Peyer's patch (tissue), 4 donors: Measurements from ENCODE around the gene ZMIZ1. TPM values are rescaled to one million over a fixed set of nuclear protein-coding genes. Genes with fewer than 3 reads are reported as not detected.

Experiments used
- DNase-seq, 3 donors: peaks; one replicate each; pipeline ENCODE4 v3.0.0-alpha.2; 2017 to 2019
- H3K27ac ChIP-seq, 4 donors: fragments of 200-600 bp; sonication (generic); one replicate each; pipeline ENCODE4 v1.5.1; 2016 to 2019
- H3K27me3 ChIP-seq, 2 donors: fragments of 200-600 bp; sonication (generic); one replicate each; pipeline ENCODE4 v1.5.1; 2019
- H3K36me3 ChIP-seq, 3 donors: fragments of 200-600 bp; sonication (generic); one replicate each; pipeline ENCODE4 v1.5.1; 2016 to 2019
- H3K4me1 ChIP-seq, 4 donors: fragments of 200-600 bp; sonication (generic); one replicate each; pipeline ENCODE4 v1.5.1; 2016 to 2019
- H3K4me3 ChIP-seq, 4 donors: fragments of 200-600 bp; sonication (generic); 1 replicate in 3 of 4; 2 replicates in 1 of 4; pipeline ENCODE4 v1.5.1; 2016 to 2019; ENCODE audit warnings: mild to moderate bottlenecking in 1 of 4
- H3K9me3 ChIP-seq, 4 donors: fragments of 200-600 bp; sonication (generic); one replicate each; pipeline ENCODE4 v1.5.1; 2016 to 2019; ENCODE audit warnings: mild to moderate bottlenecking in 1 of 4
- POLR2A ChIP-seq, 2 donors: fragments of 450-650 bp; IDR thresholded peaks; one replicate each; pipeline ENCODE4 v1.5.1; 2017; ENCODE audit warnings: antibody characterized with exemption in 2 of 2, mild to moderate bottlenecking in 2 of 2, moderate library complexity in 2 of 2
- total RNA-seq, 4 donors: library from RNA; depleted of rRNA; stranded (reverse); fragments of >200 nt; gene quantifications; one replicate each; pipeline ENCODE4 v1.1.0, GENCODE V29; 2016
- TF ChIP-seq, protein P1 (sequence below), 6 experiments: fragments of 450-650 bp in 4 of 6; fragments of 200-600 bp in 2 of 6; sonication (generic) in 1 of 6; IDR thresholded peaks; one replicate each; pipeline ENCODE4 v1.5.1; 2017 to 2019; ENCODE audit warnings: antibody characterized with exemption in 6 of 6, mild to moderate bottlenecking in 3 of 6, moderate library complexity in 1 of 6

Gene ZMIZ1
- total RNA-seq, 4 donors from 2014 or later, result 40.4 to 86.7 (median 73.2) TPM

DNA sequence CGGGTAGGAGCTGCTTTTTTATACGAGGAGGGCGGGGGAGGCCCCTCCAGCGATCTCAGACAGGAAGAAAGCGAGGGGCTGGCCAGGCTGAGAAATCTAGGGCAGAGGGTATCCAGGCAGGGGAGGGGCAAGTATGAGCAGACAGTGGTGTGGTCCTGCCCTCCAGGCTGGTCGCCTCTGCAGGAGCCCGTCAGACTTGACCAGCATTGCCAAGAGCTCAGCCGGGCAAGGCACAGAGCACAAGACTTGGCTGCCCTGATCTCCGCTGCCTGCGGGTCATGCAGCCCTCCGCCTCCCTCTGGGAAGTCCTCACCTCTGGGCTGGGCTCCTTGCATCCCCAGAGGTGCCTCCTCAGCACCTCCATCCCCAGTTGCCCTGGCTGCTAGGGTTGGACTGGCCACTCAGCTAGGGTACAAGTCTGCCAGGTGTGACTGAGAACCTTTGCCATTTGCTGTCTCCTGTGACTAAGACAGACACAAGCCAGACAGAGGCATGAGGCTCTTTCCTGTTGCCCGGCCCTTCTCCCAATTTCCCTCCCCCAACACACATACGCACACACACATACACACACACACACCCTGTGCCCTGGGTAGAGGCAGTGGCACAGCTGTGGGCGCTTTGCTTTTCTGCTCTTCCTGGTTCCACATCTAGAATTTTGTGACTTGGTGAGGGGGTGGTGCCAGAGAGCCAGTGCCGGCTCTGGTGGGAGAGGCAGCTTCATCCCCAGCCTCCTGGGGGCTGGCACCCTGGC lies 219.4 kb downstream of the ZMIZ1 start:
- Histone ChIP-seq H3K4me1 (peaks cover 0 to 49% (median 32%) of the 10 kb centered on the region in 4 donors), H3K27ac (peak overlapping the region in 2 of 4 donors; percentile 4 to 33), H3K36me3 (peaks cover 0 to 87% (median 0%) of the 10 kb centered on the region in 3 donors)

DNA sequence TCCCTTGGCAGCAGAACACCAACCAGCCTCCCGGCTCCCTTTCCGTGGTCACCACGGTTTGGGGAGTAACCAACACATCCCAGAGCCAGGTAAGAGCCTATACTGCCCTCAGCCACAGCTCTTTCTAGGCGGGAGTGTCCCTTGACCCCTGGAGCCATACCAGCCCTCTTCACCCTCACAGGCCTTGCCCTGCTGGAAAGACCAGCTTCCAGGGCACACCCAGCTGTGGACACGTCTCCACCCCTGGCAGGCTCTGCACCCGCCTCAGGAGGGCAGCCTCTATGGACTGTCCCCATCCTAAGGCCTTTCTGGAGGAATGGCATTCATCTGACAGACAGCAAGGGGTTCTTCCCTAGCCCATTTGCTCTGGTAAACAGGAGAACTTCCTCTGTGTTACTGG lies 221.0 kb downstream of the ZMIZ1 start:
- Histone ChIP-seq H3K27ac (no peak overlapping the region), H3K9me3 (no peaks in the 10 kb centered on the region), H3K27me3 (no peaks in the 10 kb centered on the region), H3K4me1 (peaks cover 0 to 36% (median 29%) of the 10 kb centered on the region in 4 donors), H3K36me3 (peaks cover 0 to 92% (median 0%) of the 10 kb centered on the region in 3 donors), H3K4me3 (no peak overlapping the region)
- no peak for TF ChIP-seq POLR2A (IDR thresholded peaks at IDR 0.05)
- TF ChIP-seq, protein P1, sequence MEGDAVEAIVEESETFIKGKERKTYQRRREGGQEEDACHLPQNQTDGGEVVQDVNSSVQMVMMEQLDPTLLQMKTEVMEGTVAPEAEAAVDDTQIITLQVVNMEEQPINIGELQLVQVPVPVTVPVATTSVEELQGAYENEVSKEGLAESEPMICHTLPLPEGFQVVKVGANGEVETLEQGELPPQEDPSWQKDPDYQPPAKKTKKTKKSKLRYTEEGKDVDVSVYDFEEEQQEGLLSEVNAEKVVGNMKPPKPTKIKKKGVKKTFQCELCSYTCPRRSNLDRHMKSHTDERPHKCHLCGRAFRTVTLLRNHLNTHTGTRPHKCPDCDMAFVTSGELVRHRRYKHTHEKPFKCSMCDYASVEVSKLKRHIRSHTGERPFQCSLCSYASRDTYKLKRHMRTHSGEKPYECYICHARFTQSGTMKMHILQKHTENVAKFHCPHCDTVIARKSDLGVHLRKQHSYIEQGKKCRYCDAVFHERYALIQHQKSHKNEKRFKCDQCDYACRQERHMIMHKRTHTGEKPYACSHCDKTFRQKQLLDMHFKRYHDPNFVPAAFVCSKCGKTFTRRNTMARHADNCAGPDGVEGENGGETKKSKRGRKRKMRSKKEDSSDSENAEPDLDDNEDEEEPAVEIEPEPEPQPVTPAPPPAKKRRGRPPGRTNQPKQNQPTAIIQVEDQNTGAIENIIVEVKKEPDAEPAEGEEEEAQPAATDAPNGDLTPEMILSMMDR (IDR thresholded peaks at IDR 0.05), result no peak
- DNase-seq, result no peak

More for the DNA sequence above, 219.4 kb downstream of the ZMIZ1 start:
- TF ChIP-seq, protein P1 (IDR thresholded peaks at IDR 0.05), result no peak
- TF ChIP-seq POLR2A (IDR thresholded peaks at IDR 0.05), result no peak
- Histone ChIP-seq H3K4me3 (no peak overlapping the region), H3K27me3 (no peaks in the 10 kb centered on the region), H3K9me3 (no peaks in the 10 kb centered on the region)
- no peak for DNase-seq

DNA sequence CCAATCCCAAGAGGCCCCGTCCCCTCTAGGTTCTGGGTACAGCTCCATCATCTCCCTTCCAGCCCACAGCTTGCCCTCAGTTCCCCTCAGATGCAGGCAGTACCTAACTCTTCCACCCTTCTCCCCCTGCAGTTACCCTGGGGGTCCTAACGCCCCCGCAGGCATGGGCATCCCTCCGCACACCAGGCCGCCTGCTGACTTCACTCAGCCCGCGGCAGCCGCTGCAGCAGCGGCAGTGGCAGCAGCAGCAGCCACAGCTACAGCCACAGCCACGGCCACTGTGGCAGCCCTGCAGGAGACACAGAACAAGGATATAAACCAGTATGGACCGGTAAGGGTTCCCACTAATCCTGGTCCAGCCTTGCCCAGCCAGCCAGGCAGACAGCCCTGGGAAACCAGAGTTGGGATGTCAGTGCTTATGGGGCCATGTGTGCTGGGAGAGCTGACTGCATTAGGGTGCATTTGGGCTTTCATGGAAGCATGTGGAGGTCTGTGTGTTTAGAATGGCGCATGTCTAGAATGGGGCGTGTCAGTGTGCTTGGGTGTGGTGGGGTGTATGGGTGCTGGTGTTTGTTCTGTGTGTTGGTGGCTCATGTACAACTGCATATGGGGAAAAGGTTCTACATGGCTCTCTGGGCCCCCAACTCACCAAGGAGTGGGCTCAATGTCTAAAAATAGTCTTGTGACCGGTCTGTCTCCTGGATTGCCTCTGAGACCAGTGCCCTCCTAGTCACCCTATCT lies 223.4 kb downstream of the ZMIZ1 start:
- no peaks in the 10 kb centered on the region for H3K27me3 ChIP-seq
- no peak overlapping the region for H3K4me3 ChIP-seq
- peaks cover 0 to 27% (median 11%) of the 10 kb centered on the region in 4 donors for H3K4me1 ChIP-seq
- no peak for DNase-seq
- no peak overlapping the region for H3K27ac ChIP-seq
- no peaks in the 10 kb centered on the region for H3K9me3 ChIP-seq
- H3K36me3 ChIP-seq, result peaks cover 0 to 99% (median 0%) of the 10 kb centered on the region in 3 donors
- no peak for TF ChIP-seq POLR2A (IDR thresholded peaks at IDR 0.05)

DNA sequence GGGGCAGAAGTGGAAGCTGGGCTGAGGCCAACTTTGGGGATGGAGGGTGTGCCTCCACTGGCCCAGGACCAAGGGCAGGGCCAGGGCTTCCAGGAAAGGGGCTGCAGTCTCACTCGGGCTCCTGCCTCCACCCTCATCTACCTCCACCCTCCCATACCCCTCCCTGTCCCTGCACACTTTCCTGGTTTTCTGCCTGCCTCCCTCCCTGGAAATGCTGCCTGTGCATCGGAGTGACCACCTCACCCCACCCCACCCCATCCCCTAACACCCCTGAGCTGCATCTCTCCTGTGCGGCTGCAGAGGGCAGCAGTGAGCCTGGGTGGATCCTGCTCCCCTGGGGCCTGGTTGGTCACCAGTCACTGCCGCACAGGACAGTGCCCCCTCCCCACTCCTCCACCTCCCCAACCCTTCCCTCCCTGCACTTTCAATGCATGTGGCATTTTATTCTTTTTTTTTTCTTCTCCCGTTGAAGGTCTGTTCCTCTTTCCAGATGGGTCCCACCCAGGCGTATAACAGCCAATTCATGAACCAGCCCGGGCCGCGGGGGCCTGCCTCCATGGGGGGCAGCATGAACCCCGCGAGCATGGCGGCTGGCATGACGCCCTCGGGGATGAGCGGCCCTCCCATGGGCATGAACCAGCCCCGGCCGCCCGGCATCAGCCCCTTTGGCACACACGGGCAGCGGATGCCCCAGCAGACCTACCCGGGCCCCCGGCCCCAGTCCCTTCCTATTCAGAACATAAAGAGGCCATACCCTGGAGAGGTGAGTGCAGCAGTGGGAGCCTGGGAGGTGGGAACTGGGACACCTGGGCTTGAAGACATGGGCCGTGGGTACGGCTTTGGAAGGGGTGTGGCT lies 224.4 kb downstream of the ZMIZ1 start:
- no peaks in the 10 kb centered on the region for H3K27me3 ChIP-seq
- DNase-seq, result no peak
- TF ChIP-seq, protein P1 (IDR thresholded peaks at IDR 0.05), result peak in 3 of 6 experiments; percentile 10 to 53 (median 33)
- no peak for TF ChIP-seq POLR2A (IDR thresholded peaks at IDR 0.05)
- peaks cover 0 to 27% (median 10%) of the 10 kb centered on the region in 4 donors for H3K4me1 ChIP-seq
- H3K27ac ChIP-seq, result peak overlapping the region in 2 of 4 donors; percentile 49 to 61
- peaks cover 0 to 99% (median 0%) of the 10 kb centered on the region in 3 donors for H3K36me3 ChIP-seq
- H3K9me3 ChIP-seq, result no peaks in the 10 kb centered on the region
- no peak overlapping the region for H3K4me3 ChIP-seq

DNA sequence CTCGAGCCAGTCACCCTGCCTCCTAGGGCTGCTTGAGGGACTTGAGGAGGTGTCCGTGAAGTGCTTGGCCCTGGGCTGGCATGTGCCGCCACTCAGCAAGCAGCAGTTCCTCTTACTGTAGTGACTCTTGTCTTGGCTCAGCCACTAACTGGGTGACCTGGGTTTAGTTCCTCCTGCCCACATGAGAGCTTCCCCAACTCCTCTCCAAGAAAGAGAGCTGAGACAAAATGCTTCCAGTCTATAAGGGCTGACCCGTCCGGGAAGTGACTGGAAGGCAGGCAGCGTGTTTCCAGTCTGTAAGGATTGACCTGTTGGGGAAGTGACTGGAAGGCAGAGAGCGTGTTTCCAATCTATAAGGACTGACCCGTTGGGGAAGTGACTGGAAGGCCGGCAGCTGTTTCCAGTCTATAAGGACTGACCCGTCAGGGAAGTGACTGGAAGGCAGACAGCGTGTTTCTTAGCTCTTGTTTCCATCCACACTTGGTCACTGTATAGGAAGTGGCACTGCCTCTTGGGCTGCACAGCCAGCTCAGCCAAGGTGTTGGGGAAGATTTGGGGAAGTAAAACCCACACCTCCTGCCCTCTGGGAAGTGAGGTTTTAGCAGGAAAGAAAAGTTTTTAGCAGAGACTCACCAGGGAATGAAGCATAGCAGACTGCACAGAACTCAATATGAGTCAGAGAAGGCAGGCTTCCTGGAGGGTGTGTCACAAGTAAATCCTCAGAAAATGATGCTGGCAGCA lies 225.2 kb downstream of the ZMIZ1 start:
- DNase-seq, result peak in 2 of 3 donors; percentile 52 to 68
- Histone ChIP-seq H3K27ac (peak overlapping the region in 3 of 4 donors; percentile 17 to 61 (median 49)), H3K36me3 (peaks cover 0 to 100% (median 0%) of the 10 kb centered on the region in 3 donors), H3K9me3 (no peaks in the 10 kb centered on the region), H3K4me3 (no peak overlapping the region), H3K4me1 (peaks cover 0 to 27% (median 12%) of the 10 kb centered on the region in 4 donors), H3K27me3 (no peaks in the 10 kb centered on the region)
- TF ChIP-seq, protein P1 (IDR thresholded peaks at IDR 0.05), result no peak
- TF ChIP-seq POLR2A (IDR thresholded peaks at IDR 0.05), result no peak
